GM18951 (cell line): ENCODE data around the gene DTWD1.
"Not testable (repeated sequence)": the region's sequence is repeated elsewhere in the genome, so short reads cannot be mapped to it uniquely, and the experiment has no call there.

ENCODE experiments used
- POLR2A ChIP-seq: IDR thresholded peaks from 4 replicates; pipeline ENCODE4 v1.6.1; 2011; ENCODE audit warnings: mild to moderate bottlenecking; ENCODE audit not compliant: insufficient read length, insufficient read depth; ENCODE audit errors: extremely low read depth
- in situ Hi-C: fragments of 300-500 bp; cut with MboI; formaldehyde crosslinking; loops from one replicate; pipeline ENCODE4 v1.12.0; 2022; ENCODE audit warnings: low sequenced_read_pairs, mixed read lengths, inconsistent platforms; ENCODE audit not compliant: unreplicated experiment

DTWD1 gene

DNA sequence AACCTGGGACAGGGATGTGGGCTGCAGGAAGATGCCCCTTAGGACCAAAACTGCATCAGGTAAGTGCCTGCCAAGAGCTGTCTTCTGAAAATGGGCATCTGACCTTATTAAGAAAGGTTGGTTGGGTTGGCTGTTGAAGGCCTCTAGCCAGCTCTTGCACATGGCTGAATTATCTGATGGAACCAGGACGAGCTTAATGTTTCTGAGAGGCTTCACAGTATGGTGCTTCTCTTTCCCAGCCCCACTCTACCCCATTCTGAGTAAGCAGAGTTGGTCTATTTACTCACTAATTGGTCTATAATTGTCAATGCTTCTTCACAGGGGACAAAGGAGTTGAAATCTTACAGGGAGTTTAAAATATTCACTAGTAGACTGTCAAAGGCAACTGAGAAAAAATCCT, 48.4 kb downstream of the DTWD1 start:
- in situ Hi-C loops, result no loop called here
- no peak for TF ChIP-seq POLR2A

DNA sequence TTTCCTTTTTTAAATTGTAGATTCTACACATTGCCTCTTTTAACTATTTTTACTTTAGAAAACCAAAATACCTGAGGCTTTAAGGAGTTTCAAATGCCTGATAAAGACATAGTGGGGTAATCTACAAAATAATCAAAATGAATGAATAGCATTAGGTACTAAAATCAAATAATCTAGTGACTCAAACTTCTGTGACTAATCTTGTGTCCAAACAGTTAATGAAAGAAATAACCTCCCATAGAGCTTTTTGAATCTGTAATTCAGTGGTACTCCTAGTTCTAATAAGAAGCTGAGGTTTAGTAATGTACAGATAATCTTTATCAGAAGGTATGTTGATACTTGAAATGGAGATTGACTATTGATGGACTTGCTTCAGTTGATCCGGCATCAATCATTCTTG, 53.0 kb downstream of the DTWD1 start:
- TF ChIP-seq POLR2A, result no peak
- in situ Hi-C loops, result no loop called here

- TF ChIP-seq POLR2A, result no peak
- in situ Hi-C loops, result no loop called here
Observed at GRCh38 chr15:49674370-49674769, 53.5 kb downstream of the DTWD1 start.

DNA sequence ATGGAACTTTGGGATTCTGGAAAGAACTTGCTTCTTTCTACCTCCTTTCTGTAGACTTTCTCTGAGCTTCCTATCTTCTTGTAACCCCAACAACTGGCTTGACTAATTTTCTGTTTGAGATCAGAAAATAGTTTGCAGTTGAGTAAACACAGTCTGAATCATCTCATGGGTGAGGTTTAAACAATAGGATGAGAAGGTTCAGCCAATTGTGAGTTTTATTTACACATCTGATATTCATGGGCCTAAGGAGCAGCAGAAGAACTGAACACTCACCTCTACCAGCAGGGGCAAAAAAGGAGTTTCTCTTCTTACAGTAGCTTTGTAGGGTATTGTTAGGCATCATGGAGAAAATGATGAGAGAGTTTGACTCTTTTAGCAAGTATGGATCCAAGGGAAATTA, 54.2 kb downstream of the DTWD1 start:
- TF ChIP-seq POLR2A, result no peak
- in situ Hi-C loops, result no loop called here

DNA sequence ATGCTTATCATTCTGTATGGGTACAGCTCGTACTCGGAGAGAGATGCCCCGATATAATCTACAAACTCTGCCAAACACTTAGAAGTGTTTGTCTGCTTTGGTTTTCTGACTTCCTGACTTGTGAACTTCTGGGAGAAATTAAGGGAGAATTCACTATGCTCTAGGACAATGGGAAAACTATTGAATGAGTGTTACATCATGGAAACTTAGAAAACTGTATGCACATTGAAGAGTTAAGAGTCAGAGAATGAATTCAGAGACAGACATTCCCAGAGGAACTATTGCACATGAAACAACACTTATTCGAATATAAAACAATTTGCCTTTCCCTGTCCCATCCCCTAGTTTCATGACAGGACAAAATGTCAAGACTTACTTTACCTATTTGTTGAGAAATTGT, 57.8 kb downstream of the DTWD1 start:
- in situ Hi-C loops, result no loop called here
- TF ChIP-seq POLR2A, result no peak

DNA sequence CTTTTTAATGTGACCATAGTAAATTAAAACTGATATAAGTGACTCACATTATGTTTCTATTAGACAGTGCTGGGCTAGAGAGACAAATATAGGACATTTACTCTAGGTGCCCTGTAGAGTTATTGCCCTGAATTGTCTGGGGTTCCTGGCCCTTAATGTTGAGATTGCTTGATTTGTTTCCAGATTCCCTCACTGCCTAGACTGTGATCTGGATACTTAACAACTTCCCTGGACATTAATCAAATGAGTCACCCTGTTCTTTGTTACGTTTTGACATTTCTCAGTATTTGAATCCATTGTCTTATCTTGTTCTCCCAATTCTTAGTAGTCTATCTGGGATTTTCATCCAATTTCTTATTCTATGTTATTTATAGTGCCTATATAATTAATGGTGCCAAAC, 65.8 kb downstream of the DTWD1 start:
- TF ChIP-seq POLR2A, result no peak
- in situ Hi-C loops, result no loop called here

DNA sequence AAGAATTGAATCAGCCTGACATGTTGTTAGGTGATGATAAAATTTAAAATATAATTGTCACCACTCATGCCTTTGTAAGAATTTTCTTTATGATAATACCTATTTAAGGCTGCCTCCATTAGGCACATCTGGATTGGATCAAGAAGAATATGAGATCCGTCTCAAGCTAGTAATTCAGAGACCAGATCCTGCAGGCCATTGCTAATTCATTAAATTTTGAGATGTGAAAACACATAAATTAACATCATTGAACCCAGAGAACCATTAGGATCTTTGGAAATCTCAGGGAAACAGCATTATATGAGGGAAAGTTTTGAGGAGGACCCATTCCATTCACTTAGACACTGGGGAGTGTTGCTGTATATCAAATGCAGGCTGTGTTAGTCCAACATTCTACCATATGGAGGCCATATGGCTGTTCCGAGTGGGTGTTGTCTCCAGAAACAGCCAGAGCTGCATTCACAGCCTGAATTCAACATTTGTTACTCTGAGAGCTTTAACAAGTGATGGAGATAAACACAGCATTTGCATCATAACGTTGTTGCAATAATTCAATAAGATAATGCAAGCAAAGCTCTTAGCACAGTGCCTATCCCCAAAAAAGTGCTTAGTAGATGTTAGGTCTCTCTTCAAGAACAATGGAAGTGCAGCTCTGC, 67.4 kb downstream of the DTWD1 start:
- in situ Hi-C loops, result no loop called here
- TF ChIP-seq POLR2A, result no peak

GRCh38 chr15:49692514-49693090, 71.8 kb downstream of the DTWD1 start:
- in situ Hi-C loops, result no loop called here
- no peak for TF ChIP-seq POLR2A

- no peak for TF ChIP-seq POLR2A
- in situ Hi-C loops, result no loop called here
Observed at GRCh38 chr15:49693498-49693897, 72.7 kb downstream of the DTWD1 start.

DNA sequence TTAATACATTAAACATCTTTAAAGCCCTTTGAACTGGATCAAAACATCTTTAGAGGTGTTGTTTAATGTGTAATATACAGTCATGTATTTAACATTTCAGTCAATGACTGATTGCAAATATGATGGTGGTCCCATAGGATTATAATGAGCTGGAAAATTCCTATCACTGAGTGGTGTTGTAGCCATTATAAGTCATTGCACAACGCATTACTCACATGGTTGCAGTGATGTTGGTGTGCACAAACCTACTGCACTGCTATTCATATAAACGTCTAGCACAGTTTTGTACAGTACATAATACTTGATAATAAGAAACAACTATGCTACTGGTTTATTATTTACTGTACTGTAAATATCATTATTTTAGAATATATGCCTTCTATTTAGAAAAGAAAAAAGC, 75.6 kb downstream of the DTWD1 start:
- in situ Hi-C loops, result no loop called here
- TF ChIP-seq POLR2A, result no peak

GRCh38 chr15:49697121-49697520, 76.3 kb downstream of the DTWD1 start:
- TF ChIP-seq POLR2A, result no peak
- in situ Hi-C loops, result no loop called here

DNA sequence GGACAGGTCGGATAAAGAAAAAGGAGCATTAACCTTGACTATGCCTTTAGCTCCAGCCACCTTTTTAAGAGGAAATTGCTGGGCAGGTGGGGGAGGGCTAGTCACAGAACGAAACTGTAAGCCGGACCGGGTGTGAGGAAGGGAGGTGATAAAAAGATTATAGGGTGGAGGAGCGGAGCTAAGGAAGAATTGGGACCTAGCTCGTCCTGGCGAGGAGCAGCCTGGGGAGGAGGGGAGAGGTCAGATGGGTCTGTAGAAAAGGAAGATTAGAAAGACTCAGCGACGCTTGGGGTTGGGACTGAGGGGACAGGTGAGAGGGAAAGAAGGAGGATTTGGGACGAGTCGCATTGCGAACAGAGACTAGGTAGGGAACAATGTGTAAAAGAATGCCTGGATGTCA, 82.1 kb downstream of the DTWD1 start:
- in situ Hi-C loops, result not testable (repeated sequence)
